Thyroid gland (tissue), 4 donors: Measurements from ENCODE around the gene CTSL.

ENCODE experiments used
- CTCF ChIP-seq, 6 experiments: fragments of 200-600 bp in 3 of 6; fragments of 450-650 bp in 3 of 6; sonication (generic) in 3 of 6; IDR thresholded peaks; one replicate each; pipeline ENCODE4 v1.5.1; 2016 to 2019; ENCODE audit warnings: antibody characterized with exemption in 6 of 6, mild to moderate bottlenecking in 2 of 6, inconsistent platforms in 1 of 6, moderate library complexity in 1 of 6
- POLR2A ChIP-seq, 2 donors: fragments of 450-650 bp; IDR thresholded peaks; one replicate each; pipeline ENCODE4 v1.6.1; 2017; ENCODE audit warnings: antibody characterized with exemption in 2 of 2, mild to moderate bottlenecking in 2 of 2, moderate library complexity in 1 of 2

- no peak for TF ChIP-seq POLR2A (IDR thresholded peaks at IDR 0.05)
- no peak for TF ChIP-seq CTCF (IDR thresholded peaks at IDR 0.05)
These were observed 25.9 kb downstream of the CTSL start for GRCh38 chr9:87751868-87752267.
